Natural killer cell (primary cell): ENCODE measurements around the gene RBM33. TPM values are rescaled to one million over a fixed set of nuclear protein-coding genes. Genes with fewer than 3 reads are reported as not detected.

Experiments used
- ATAC-seq, 3 donors: fragments of 150-1000 bp in 2 of 3; fragments of 200-7000 bp in 1 of 3; cut with Tn5 transposase; 1 replicate in 1 of 3; 2 replicates in 2 of 3; pipeline ENCODE4 v1.10.0; 2021; ENCODE audit warnings: mild to moderate bottlenecking in 2 of 3, moderate library complexity in 2 of 3
- DNase-seq, 2 donors: peaks; one replicate each; pipeline versions ENCODE4 v3.0.0 to v3.0.0-alpha.2; 2013 to 2021; ENCODE audit warnings: mixed read lengths in 1 of 2
- H3K27ac ChIP-seq: one replicate; pipeline ENCODE4 v1.5.1; 2013; ENCODE audit warnings: mild to moderate bottlenecking, low read length
- H3K27me3 ChIP-seq: one replicate; pipeline ENCODE4 v1.6.1; 2013; ENCODE audit warnings: low read length; ENCODE audit not compliant: control insufficient read depth, insufficient read depth
- H3K36me3 ChIP-seq: one replicate; pipeline ENCODE4 v1.6.1; 2013; ENCODE audit warnings: low read length; ENCODE audit not compliant: control insufficient read depth, insufficient read depth
- H3K4me1 ChIP-seq: one replicate; pipeline ENCODE4 v1.6.1; 2013; ENCODE audit warnings: low read length; ENCODE audit not compliant: control insufficient read depth, insufficient read depth
- H3K4me3 ChIP-seq: one replicate; pipeline ENCODE4 v1.5.1; 2013; ENCODE audit warnings: low read length
- H3K9me3 ChIP-seq: one replicate; pipeline ENCODE4 v1.6.1; 2013; ENCODE audit warnings: low read length; ENCODE audit not compliant: control insufficient read depth, insufficient read depth
- H3K27ac Mint-ChIP-seq, 2 donors: one replicate each; pipeline ENCODE4 v1.8.0; 2022; ENCODE audit warnings: mild to moderate bottlenecking in 2 of 2, mixed read lengths in 2 of 2, moderate library complexity in 1 of 2
- H3K27me3 Mint-ChIP-seq, 2 donors: one replicate each; pipeline ENCODE4 v1.8.0; 2022; ENCODE audit warnings: low read depth in 2 of 2, mixed read lengths in 2 of 2
- H3K36me3 Mint-ChIP-seq: one replicate; pipeline ENCODE4 v1.8.0; 2022; ENCODE audit warnings: mixed read lengths
- H3K4me1 Mint-ChIP-seq, 2 donors: one replicate each; pipeline ENCODE4 v1.8.0; 2022; ENCODE audit warnings: mixed read lengths in 2 of 2
- H3K4me3 Mint-ChIP-seq: one replicate; pipeline ENCODE4 v1.8.0; 2022; ENCODE audit warnings: mild to moderate bottlenecking, moderate library complexity, mixed read lengths
- H3K9me3 Mint-ChIP-seq, 2 donors: one replicate each; pipeline ENCODE4 v1.8.0; 2022; ENCODE audit warnings: mixed read lengths in 2 of 2
- CTCF ChIP-seq: fragments of 200-600 bp; IDR thresholded peaks from one replicate; pipeline ENCODE4 v1.8.0; 2022; ENCODE audit warnings: antibody characterized with exemption
- whole genome bisulfite sequencing: methylation state at CpG from one replicate; pipeline ENCODE4 v1.1.7; 2013; ENCODE audit warnings: missing lambda C conversion rate; ENCODE audit not compliant: insufficient coverage; 5-methylcytosine and 5-hydroxymethylcytosine counted together
- intact Hi-C: fragments of 100-400 bp; cut with micrococcal nuclease; formaldehyde crosslinking; loops from one replicate; pipeline ENCODE4 v1.14.2; 2022
- total RNA-seq, 4 donors: library from RNA; stranded (reverse); fragments of 120-200 nt in 1 of 4; gene quantifications; one replicate each; pipeline versions ENCODE4 v1.2.3 to v1.2.4, GENCODE V29; 2013 to 2022

The RBM33 gene
- total RNA-seq, 3 donors from 2014 or later (not counting 1 experiment from before 2014, with no cell fraction given): 161 to 182 (median 182) TPM

- 86% methylated on average over 9 of the region's 9 CpGs for WGBS
- no peaks in the 10 kb centered on the region for H3K9me3 Mint-ChIP-seq
- Histone ChIP-seq H3K9me3 (no peaks in the 10 kb centered on the region), H3K4me1 (peaks cover 7% of the 10 kb centered on the region), H3K36me3 (no peaks in the 10 kb centered on the region), H3K27ac (no peak overlapping the region), H3K27me3 (peaks cover 2% of the 10 kb centered on the region), H3K4me3 (no peak overlapping the region)
- ATAC-seq (no peak), DNase-seq (no peak)
- no peak overlapping the region for H3K4me3 Mint-ChIP-seq
- H3K4me1 Mint-ChIP-seq: peaks cover 0 to 7% of the 10 kb centered on the region in 2 donors
- H3K36me3 Mint-ChIP-seq: no peaks in the 10 kb centered on the region
- peaks cover 7 to 10% of the 10 kb centered on the region in 2 donors for H3K27me3 Mint-ChIP-seq
- TF ChIP-seq CTCF: no peak
- intact Hi-C loops: loop anchor here (10.0 kb wide), 1 partner anchor 1031 kb away; no protein-coding TSS in a partner anchor
- H3K27ac Mint-ChIP-seq: no peak overlapping the region
Measured at GRCh38 chr7:155794196-155794595, 149.7 kb downstream of the RBM33 start.

- Histone ChIP-seq H3K27me3 (peaks cover 2% of the 10 kb centered on the region), H3K4me3 (no peak overlapping the region), H3K27ac (no peak overlapping the region), H3K4me1 (peaks cover 7% of the 10 kb centered on the region), H3K36me3 (no peaks in the 10 kb centered on the region), H3K9me3 (no peaks in the 10 kb centered on the region)
- H3K4me3 Mint-ChIP-seq: no peak overlapping the region
- WGBS: 89% methylated on average over 7 of the region's 7 CpGs
- no peak overlapping the region for H3K27ac Mint-ChIP-seq
- ATAC-seq (no peak), DNase-seq (no peak)
- TF ChIP-seq CTCF: no peak
- peaks cover 12 to 22% of the 10 kb centered on the region in 2 donors for H3K27me3 Mint-ChIP-seq
- H3K36me3 Mint-ChIP-seq: no peaks in the 10 kb centered on the region
- peaks cover 0 to 7% of the 10 kb centered on the region in 2 donors for H3K4me1 Mint-ChIP-seq
- intact Hi-C loops: loop anchor here (10.0 kb wide), 1 partner anchor 1029 kb away; no protein-coding TSS in a partner anchor
- no peaks in the 10 kb centered on the region for H3K9me3 Mint-ChIP-seq
Measured at GRCh38 chr7:155795401-155795800, 150.9 kb downstream of the RBM33 start.

- Histone ChIP-seq H3K27me3 (peaks cover 2% of the 10 kb centered on the region), H3K4me1 (peaks cover 7% of the 10 kb centered on the region), H3K9me3 (no peaks in the 10 kb centered on the region), H3K27ac (no peak overlapping the region), H3K4me3 (no peak overlapping the region), H3K36me3 (no peaks in the 10 kb centered on the region)
- WGBS: 82% methylated on average over 8 of the region's 8 CpGs
- peaks cover 0 to 7% of the 10 kb centered on the region in 2 donors for H3K4me1 Mint-ChIP-seq
- H3K9me3 Mint-ChIP-seq: no peaks in the 10 kb centered on the region
- ATAC-seq: no peak
- H3K27ac Mint-ChIP-seq: no peak overlapping the region
- no peaks in the 10 kb centered on the region for H3K36me3 Mint-ChIP-seq
- peaks cover 16 to 28% of the 10 kb centered on the region in 2 donors for H3K27me3 Mint-ChIP-seq
- H3K4me3 Mint-ChIP-seq: no peak overlapping the region
- intact Hi-C loops: loop anchor here (10.0 kb wide), 1 partner anchor 1029 kb away; no protein-coding TSS in a partner anchor
- no peak for TF ChIP-seq CTCF
- DNase-seq: no peak
Measured at GRCh38 chr7:155795951-155796350, 151.5 kb downstream of the RBM33 start.
